ENCODE measurements around the gene CLDN6. TPM values are rescaled to one million over a fixed set of nuclear protein-coding genes. Genes with fewer than 3 reads are reported as not detected.

The CLDN6 gene
- total and polyA plus RNA-seq, 2 experiments from 2014 or later: 148 to 344 TPM

DNA sequence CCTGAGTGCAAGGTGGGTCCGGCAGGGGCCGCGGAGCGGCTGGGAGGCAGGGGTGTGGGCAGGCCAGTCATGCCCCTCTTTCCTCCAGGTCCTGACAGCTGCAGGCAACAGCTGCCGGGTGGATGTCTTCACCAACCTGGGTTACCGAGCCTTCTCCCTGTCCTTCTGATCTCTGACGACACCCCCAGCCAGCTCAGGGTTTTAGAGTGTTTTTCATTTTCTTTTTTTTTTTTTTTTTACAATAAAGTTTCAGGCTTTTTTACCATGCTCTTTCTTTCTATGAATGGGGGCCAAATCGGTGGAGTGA, 9.5 kb upstream of the CLDN6 start:
- Histone ChIP-seq H3K9me3 (ENCODE audit: low read depth) (no peaks in the 10 kb centered on the region), H3K27me3 (peaks cover 3% of the 10 kb centered on the region), H3K36me3 (peaks cover 13% of the 10 kb centered on the region), H3K27ac (no peak overlapping the region), H3K4me1 (ENCODE audit: low read depth) (peaks cover 13% of the 10 kb centered on the region), H3K4me3 (no peak overlapping the region)
- TF ChIP-seq, protein P1, sequence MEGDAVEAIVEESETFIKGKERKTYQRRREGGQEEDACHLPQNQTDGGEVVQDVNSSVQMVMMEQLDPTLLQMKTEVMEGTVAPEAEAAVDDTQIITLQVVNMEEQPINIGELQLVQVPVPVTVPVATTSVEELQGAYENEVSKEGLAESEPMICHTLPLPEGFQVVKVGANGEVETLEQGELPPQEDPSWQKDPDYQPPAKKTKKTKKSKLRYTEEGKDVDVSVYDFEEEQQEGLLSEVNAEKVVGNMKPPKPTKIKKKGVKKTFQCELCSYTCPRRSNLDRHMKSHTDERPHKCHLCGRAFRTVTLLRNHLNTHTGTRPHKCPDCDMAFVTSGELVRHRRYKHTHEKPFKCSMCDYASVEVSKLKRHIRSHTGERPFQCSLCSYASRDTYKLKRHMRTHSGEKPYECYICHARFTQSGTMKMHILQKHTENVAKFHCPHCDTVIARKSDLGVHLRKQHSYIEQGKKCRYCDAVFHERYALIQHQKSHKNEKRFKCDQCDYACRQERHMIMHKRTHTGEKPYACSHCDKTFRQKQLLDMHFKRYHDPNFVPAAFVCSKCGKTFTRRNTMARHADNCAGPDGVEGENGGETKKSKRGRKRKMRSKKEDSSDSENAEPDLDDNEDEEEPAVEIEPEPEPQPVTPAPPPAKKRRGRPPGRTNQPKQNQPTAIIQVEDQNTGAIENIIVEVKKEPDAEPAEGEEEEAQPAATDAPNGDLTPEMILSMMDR (IDR thresholded peaks at IDR 0.05; ENCODE audit: low read depth, low read length): no peak
- no peak for DNase-seq (ENCODE audit: low read depth in 1 of 2, low spot score in 1 of 2)

DNA sequence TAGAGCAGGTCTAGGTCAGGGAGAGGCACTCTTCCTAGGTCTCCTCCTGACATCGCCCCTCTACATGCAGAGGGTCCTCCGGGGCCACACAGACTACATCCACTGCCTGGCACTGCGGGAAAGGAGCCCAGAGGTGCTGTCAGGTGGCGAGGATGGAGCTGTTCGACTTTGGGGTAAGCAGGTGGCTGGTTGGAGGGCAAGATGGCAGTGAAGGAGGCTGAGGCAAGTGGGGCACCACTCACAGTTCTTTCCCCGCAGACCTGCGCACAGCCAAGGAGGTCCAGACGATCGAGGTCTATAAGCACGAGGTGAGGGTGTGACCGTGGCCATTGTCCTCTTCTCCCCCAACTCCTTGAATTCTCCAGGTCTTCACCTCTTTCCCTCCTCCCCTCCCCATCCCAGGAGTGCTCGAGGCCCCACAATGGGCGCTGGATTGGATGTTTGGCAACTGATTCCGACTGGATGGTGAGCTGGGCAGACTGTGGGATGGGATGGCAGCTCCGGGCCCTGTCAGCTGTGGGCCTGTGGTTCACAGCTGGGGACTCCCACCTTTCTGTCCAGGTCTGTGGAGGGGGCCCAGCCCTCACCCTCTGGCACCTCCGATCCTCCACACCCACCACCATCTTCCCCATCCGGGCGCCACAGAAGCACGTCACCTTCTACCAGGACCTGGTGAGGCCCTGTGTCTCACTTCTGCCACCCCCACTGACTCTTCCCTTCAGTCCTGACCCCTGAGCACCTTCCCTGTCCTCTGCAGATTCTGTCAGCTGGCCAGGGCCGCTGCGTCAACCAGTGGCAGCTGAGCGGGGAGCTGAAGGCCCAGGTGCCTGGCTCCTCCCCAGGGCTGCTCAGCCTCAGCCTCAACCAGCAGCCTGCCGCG, 8.9 kb upstream of the CLDN6 start:
- peaks cover 19% of the 10 kb centered on the region for H3K4me1 ChIP-seq (ENCODE audit: low read depth)
- no peak for DNase-seq (ENCODE audit: low read depth in 1 of 2, low spot score in 1 of 2)
- no peak overlapping the region for H3K4me3 ChIP-seq
- H3K9me3 ChIP-seq (ENCODE audit: low read depth): no peaks in the 10 kb centered on the region
- TF ChIP-seq, protein P1 (IDR thresholded peaks at IDR 0.05; ENCODE audit: low read depth, low read length): no peak
- no peaks in the 10 kb centered on the region for H3K27me3 ChIP-seq
- peaks cover 13% of the 10 kb centered on the region for H3K36me3 ChIP-seq
- H3K27ac ChIP-seq: no peak overlapping the region

DNA sequence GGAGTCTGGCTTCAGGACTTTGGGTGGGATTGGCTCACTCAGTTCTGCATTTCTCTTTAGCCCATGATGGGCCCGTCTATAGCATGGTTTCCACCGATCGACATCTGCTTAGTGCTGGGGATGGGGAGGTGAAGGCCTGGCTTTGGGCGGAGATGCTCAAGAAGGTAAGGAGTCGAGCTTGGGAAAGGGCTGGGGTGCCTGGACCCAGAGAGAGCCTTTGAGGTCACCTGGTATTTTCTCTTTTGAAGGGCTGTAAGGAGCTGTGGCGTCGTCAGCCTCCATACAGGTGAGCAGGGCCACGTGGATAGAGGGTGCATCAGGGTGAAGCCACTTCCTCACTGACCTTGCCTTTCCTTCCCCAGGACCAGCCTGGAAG, 8.0 kb upstream of the CLDN6 start:
- Histone ChIP-seq H3K4me1 (ENCODE audit: low read depth) (peaks cover 22% of the 10 kb centered on the region), H3K36me3 (peaks cover 13% of the 10 kb centered on the region), H3K27ac (no peak overlapping the region), H3K27me3 (no peaks in the 10 kb centered on the region), H3K4me3 (no peak overlapping the region), H3K9me3 (ENCODE audit: low read depth) (no peaks in the 10 kb centered on the region)
- DNase-seq (ENCODE audit: low read depth in 1 of 2, low spot score in 1 of 2): no peak
- TF ChIP-seq, protein P1 (IDR thresholded peaks at IDR 0.05; ENCODE audit: low read depth, low read length): no peak

DNA sequence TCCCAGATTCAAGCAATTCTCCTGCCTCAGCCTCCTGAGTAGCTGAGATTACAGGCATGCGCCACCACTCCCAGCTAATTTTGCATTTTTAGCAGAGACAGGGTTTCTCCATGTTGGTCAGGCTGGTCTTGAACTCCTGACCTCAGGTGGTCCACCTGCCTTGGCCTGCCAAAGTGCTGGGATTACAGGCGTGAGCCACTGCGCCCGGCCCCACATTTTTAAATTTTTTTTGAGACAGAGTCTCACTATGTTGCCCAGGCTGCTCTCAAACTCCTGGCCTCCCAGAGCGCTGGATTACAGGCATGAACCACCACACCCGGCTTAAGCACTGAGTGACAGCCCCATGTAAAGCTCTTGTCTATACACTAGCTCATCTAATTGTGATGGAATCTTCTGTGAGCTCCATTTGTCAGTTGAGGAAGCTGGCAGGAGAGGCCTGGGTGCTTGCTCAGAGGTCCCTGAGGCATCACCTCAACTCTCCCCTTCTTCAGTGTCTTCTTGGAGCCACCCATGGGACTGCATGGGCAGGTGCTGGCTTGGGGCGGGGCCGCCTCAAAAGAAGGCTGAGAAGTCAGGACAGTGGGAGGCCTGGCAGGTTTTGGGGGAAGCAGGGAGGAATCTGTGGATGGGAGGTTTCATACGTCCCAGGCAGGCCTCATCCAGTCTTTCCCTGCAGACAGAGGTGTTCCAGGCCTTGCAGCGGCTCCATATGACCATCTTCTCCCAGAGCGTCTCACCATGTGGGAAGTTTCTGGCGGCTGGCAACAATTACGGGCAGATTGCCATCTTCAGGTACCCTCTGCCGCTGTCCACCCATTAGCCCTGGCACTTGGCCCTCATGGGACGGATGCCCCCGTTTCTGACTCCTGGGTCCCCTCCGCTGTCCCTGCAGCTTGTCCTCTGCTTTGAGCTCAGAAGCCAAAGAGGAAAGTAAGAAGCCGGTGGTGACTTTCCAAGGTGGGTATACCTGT, 7.3 kb upstream of the CLDN6 start:
- Histone ChIP-seq H3K27me3 (no peaks in the 10 kb centered on the region), H3K36me3 (peaks cover 13% of the 10 kb centered on the region), H3K27ac (no peak overlapping the region), H3K9me3 (ENCODE audit: low read depth) (no peaks in the 10 kb centered on the region), H3K4me3 (no peak overlapping the region), H3K4me1 (ENCODE audit: low read depth) (peaks cover 22% of the 10 kb centered on the region)
- DNase-seq (ENCODE audit: low read depth in 1 of 2, low spot score in 1 of 2): no peak
- TF ChIP-seq, protein P1 (IDR thresholded peaks at IDR 0.05; ENCODE audit: low read depth, low read length): no peak

DNA sequence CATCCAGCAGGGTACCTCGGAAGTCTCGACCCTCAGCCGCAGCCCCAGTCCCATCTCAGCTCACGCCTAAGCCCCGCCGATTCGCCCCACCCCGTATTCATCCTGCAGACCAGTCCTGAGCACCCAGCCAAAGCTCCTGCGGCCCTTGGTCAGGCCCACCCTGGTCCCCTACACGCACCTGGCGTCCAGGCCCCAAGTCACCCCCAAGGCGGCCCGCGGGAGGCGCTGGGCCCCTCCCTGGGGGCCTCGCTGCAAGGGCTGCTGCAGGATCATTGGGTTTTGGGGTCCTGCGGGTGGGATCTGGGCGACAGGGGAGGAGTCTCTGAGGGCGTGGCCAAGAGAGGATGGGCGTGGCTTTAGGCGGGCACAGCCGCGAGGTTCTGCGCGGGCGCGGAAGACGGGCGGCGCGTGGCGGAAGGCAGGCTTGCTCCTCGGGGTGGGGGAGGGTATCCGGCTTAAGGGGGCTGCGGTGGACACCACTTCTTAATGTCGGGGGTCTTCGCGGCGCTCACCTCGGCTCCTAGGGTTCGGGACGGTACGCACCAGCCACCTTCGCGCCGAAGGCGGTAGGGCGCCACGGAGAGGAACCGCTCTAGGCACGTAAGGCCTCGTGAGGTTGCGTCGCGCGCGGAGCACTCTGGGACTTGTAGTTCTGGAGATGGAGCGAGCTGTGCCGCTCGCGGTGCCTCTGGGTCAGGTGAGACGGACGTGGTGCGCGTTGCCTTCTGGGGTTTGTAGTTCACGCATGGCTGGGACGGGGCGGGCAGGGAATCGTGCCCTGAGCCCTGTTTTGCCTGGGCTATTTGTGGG, 5.9 kb upstream of the CLDN6 start, which contains the start of the genes HCFC1R1 and THOC6:
Gene HCFC1R1 (minus strand): TSS at position 274 of the 810 bp plus-strand sequence. CDS start 1 bp downstream, at position 273.
Gene THOC6 (plus strand): TSS at position 367 of the 810 bp plus-strand sequence. CDS start 292 bp downstream, at position 659.
- Histone ChIP-seq H3K27me3 (no peaks in the 10 kb centered on the region), H3K36me3 (peaks cover 13% of the 10 kb centered on the region), H3K4me3 (peak within 1 kb of the TSS; percentile 74), H3K27ac (peak within 1 kb of the TSS; percentile 97), H3K4me1 (ENCODE audit: low read depth) (peaks cover 22% of the 10 kb centered on the region), H3K9me3 (ENCODE audit: low read depth) (no peaks in the 10 kb centered on the region)
- TF ChIP-seq, protein P1 (IDR thresholded peaks at IDR 0.05; ENCODE audit: low read depth, low read length): no peak
- peak; percentile 99 for DNase-seq (ENCODE audit: low read depth in 1 of 2, low spot score in 1 of 2)

Data from cardiac muscle cell (in vitro differentiated cells and primary cell).